Panc1 (cell line): ENCODE results near the gene CD244. TPM values are rescaled to one million over a fixed set of nuclear protein-coding genes. Genes with fewer than 3 reads are reported as not detected.

Experiments used
- ATAC-seq: fragments of 200-7000 bp; cut with Tn5 transposase; 2 replicates; pipeline ENCODE4 v1.9.1; 2020; ENCODE audit warnings: mild to moderate bottlenecking, moderate library complexity
- BruUV-seq: library from RNA; stranded (reverse); fragments of 400-500 nt; replicated peaks from 2 replicates; lab custom pipeline; 2021; lab: Mats Ljungman, UMichigan
- CTCF ChIA-PET: fragments of 300-600 bp; sonication (Branson Sonifier 250); formaldehyde crosslinking; loops from one replicate; lab custom pipeline; 2022; ENCODE audit warnings: antibody characterized with exemption; lab: Charles Lee
- POLR2A ChIA-PET: fragments of 300-600 bp; sonication (Branson Sonifier 250); formaldehyde crosslinking; loops from one replicate; lab custom pipeline; 2022; ENCODE audit warnings: antibody characterized with exemption; lab: Charles Lee
- DNase-seq: peaks from one replicate; pipeline ENCODE4 v3.0.0-alpha.2; 2010; ENCODE audit warnings: low read depth, low spot score
- H3K27ac ChIP-seq: 2 replicates; pipeline ENCODE4 v1.5.1; 2011; ENCODE audit warnings: mild to moderate bottlenecking, low read length, inconsistent platforms
- H3K27me3 ChIP-seq: fragments of 200-500 bp; sonication (Bioruptor generic); 2 replicates; pipeline ENCODE4 v1.6.0; 2014; ENCODE audit warnings: low read length, inconsistent platforms; ENCODE audit not compliant: control insufficient read depth, insufficient read depth
- H3K36me3 ChIP-seq: fragments of 200-500 bp; sonication (Bioruptor generic); 2 replicates; pipeline ENCODE4 v1.5.1; 2014; ENCODE audit warnings: inconsistent platforms, mild to moderate bottlenecking, low read length, moderate library complexity; ENCODE audit not compliant: control insufficient read depth, insufficient read depth
- H3K4me1 ChIP-seq: 2 replicates; pipeline ENCODE4 v1.5.1; 2011; ENCODE audit warnings: inconsistent platforms, mild to moderate bottlenecking, low read length, moderate library complexity; ENCODE audit not compliant: control insufficient read depth, insufficient read depth
- H3K4me3 ChIP-seq, 2 experiments: 2 replicates each; pipeline ENCODE4 v1.5.1; 2011 to 2012; ENCODE audit warnings: low read depth in 2 of 2, low read length in 2 of 2, mild to moderate bottlenecking in 2 of 2, inconsistent platforms in 1 of 2, moderate library complexity in 1 of 2
- H3K9me3 ChIP-seq: fragments of 200-500 bp; sonication (Bioruptor generic); 2 replicates; pipeline ENCODE4 v1.5.1; 2014; ENCODE audit warnings: low read depth, mild to moderate bottlenecking, inconsistent platforms, low read length, moderate library complexity; ENCODE audit not compliant: control insufficient read depth, insufficient read depth
- CTCF ChIP-seq: fragments of 450-650 bp; IDR thresholded peaks from 2 replicates; pipeline ENCODE4 v1.5.1; 2017; ENCODE audit warnings: mild to moderate bottlenecking
- POLR2AphosphoS5 ChIP-seq: IDR thresholded peaks from 2 replicates; pipeline ENCODE4 v1.6.1; 2012; ENCODE audit warnings: mild to moderate bottlenecking, low read depth, low read length, moderate library complexity
- REST ChIP-seq, 2 experiments: IDR thresholded peaks; 2 replicates each; pipeline ENCODE4 v1.6.1; 2011 to 2012; ENCODE audit warnings: low read depth in 2 of 2, control low read depth in 1 of 2, low read length in 1 of 2, mild to moderate bottlenecking in 1 of 2, moderate library complexity in 1 of 2; ENCODE audit not compliant: insufficient read depth in 1 of 2
- SIN3A ChIP-seq: IDR thresholded peaks from 2 replicates; pipeline ENCODE4 v1.6.1; 2012; ENCODE audit warnings: low read depth, mild to moderate bottlenecking, low read length, moderate library complexity, borderline replicate concordance; ENCODE audit not compliant: insufficient read depth
- TCF7L2 ChIP-seq: IDR thresholded peaks from 2 replicates; pipeline ENCODE4 v1.6.1; 2011; ENCODE audit warnings: mild to moderate bottlenecking, low read depth, low read length, inconsistent platforms
- in situ Hi-C: cut with HindIII; loops from 2 replicates; pipeline ENCODE4 v1.10.0; 2016; ENCODE audit warnings: low sequenced_read_pairs, low pct_unique_long_range_greater_than_20kb
- intact Hi-C: fragments of 100-400 bp; cut with micrococcal nuclease; formaldehyde crosslinking; loops from one replicate; pipeline ENCODE4 v1.10.0; 2022; ENCODE audit not compliant: unreplicated experiment
- total RNA-seq: library from RNA; stranded (reverse); gene quantifications from one replicate; pipeline ENCODE4 v1.2.1, GENCODE V29; 2021; ENCODE audit not compliant: unreplicated experiment

Gene CD244
- total RNA-seq, 1 experiment from 2014 or later, result not detected

GRCh38 chr1:160811147-160811546 is 51.5 kb downstream of the CD244 start:
- no peaks in the 10 kb centered on the region for H3K4me1 ChIP-seq
- POLR2A ChIA-PET, result no interaction called here
- ATAC-seq, result no peak
- intact Hi-C loops, result no loop called here
- no peak for TF ChIP-seq TCF7L2
- TF ChIP-seq CTCF, result no peak
- no peak for TF ChIP-seq REST (IDR thresholded peaks at IDR 0.05; ENCODE audit: insufficient read depth in 1 of 2, low read depth in 2 of 2, low read length in 1 of 2)
- TF ChIP-seq POLR2AphosphoS5, result no peak
- no peak for TF ChIP-seq SIN3A
- H3K36me3 ChIP-seq, result no peaks in the 10 kb centered on the region
- no peak for DNase-seq
- no peaks in the 10 kb centered on the region for H3K9me3 ChIP-seq
- CTCF ChIA-PET, result no interaction called here
- H3K27me3 ChIP-seq, result no peaks in the 10 kb centered on the region; the same call in 1 of the 2 replicates
- no peak overlapping the region for H3K4me3 ChIP-seq
- no TSS peak for BruUV-seq
- in situ Hi-C loops, result no loop called here
- no peak overlapping the region for H3K27ac ChIP-seq

- Histone ChIP-seq H3K4me3 (no peak overlapping the region), H3K9me3 (no peaks in the 10 kb centered on the region), H3K27ac (no peak overlapping the region), H3K36me3 (no peaks in the 10 kb centered on the region), H3K27me3 (no peaks in the 10 kb centered on the region; the same call in 1 of the 2 replicates), H3K4me1 (no peaks in the 10 kb centered on the region)
- in situ Hi-C loops, result no loop called here
- BruUV-seq, result no TSS peak
- no peak for ATAC-seq
- ChIA-PET CTCF (no interaction called here), POLR2A (no interaction called here)
- TF ChIP-seq POLR2AphosphoS5 (no peak), REST (IDR thresholded peaks at IDR 0.05; ENCODE audit: insufficient read depth in 1 of 2, low read depth in 2 of 2, low read length in 1 of 2) (no peak), TCF7L2 (no peak), SIN3A (no peak), CTCF (no peak)
- intact Hi-C loops, result no loop called here
- no peak for DNase-seq
Observed at GRCh38 chr1:160810486-160810885, 52.2 kb downstream of the CD244 start.
